ENCODE results near the gene SDHB. TPM values are rescaled to one million over a fixed set of nuclear protein-coding genes. Genes with fewer than 3 reads are reported as not detected.

The SDHB gene
- total RNA-seq, 1 experiment from 2014 or later: 336 TPM

- Histone ChIP-seq H3K27ac (ENCODE audit: low read length) (no peak overlapping the region), H3K4me1 (ENCODE audit: insufficient read depth, low read length) (no peaks in the 10 kb centered on the region), H3K9me3 (ENCODE audit: low read length) (no peaks in the 10 kb centered on the region), H3K36me3 (ENCODE audit: low read depth, low read length) (peaks cover 42% of the 10 kb centered on the region), H3F3A (ENCODE audit: low read length, unreplicated experiment) (no peaks in the 10 kb centered on the region), H4K20me1 (ENCODE audit: low read length) (no peaks in the 10 kb centered on the region), H3K4me3 (ENCODE audit: low read length) (no peak overlapping the region), H3K9ac (ENCODE audit: low read length) (no peak overlapping the region), H3K27me3 (ENCODE audit: low read length) (no peaks in the 10 kb centered on the region), H3K79me2 (ENCODE audit: low read length) (peaks cover 53% of the 10 kb centered on the region), H2AFZ (ENCODE audit: low read length) (no peak overlapping the region), H3K9me2 (replicated peaks; ENCODE audit: low read length) (no peaks in the 10 kb centered on the region), H3K4me2 (ENCODE audit: low read length) (no peak overlapping the region)
- DNase-seq: no peak
- no peak for TF ChIP-seq EZH2phosphoT487 (IDR thresholded peaks at IDR 0.05; ENCODE audit: borderline replicate concordance, low read length)
- no peak for TF ChIP-seq EZH2 (IDR thresholded peaks at IDR 0.05; ENCODE audit: low read length, unreplicated experiment)
- TF ChIP-seq CTCF (conservative IDR thresholded peaks at IDR 0.05; ENCODE audit: low read depth, low read length): no peak
- ChIA-PET CTCF (no interaction called here), POLR2A (ENCODE audit: unreplicated experiment) (no interaction called here)
- BruUV-seq (replicated peaks): no TSS peak
- ATAC-seq: no peak
- intact Hi-C loops (cut with micrococcal nuclease): no loop called here
Observed at GRCh38 chr1:17045150-17045549, 8.7 kb downstream of the SDHB start.

- CTCF ChIA-PET: no interaction called here
- ATAC-seq: no peak
- no peak for DNase-seq
- Histone ChIP-seq H3K27ac (ENCODE audit: low read length) (no peak overlapping the region), H3K9me2 (replicated peaks; ENCODE audit: low read length) (no peaks in the 10 kb centered on the region), H3K79me2 (ENCODE audit: low read length) (peaks cover 42% of the 10 kb centered on the region), H3F3A (ENCODE audit: low read length, unreplicated experiment) (no peaks in the 10 kb centered on the region), H2AFZ (ENCODE audit: low read length) (no peak overlapping the region), H4K20me1 (ENCODE audit: low read length) (no peaks in the 10 kb centered on the region), H3K4me1 (ENCODE audit: insufficient read depth, low read length) (no peaks in the 10 kb centered on the region), H3K36me3 (ENCODE audit: low read depth, low read length) (peaks cover 48% of the 10 kb centered on the region), H3K27me3 (ENCODE audit: low read length) (no peaks in the 10 kb centered on the region), H3K9me3 (ENCODE audit: low read length) (no peaks in the 10 kb centered on the region), H3K4me3 (ENCODE audit: low read length) (no peak overlapping the region), H3K9ac (ENCODE audit: low read length) (no peak overlapping the region), H3K4me2 (ENCODE audit: low read length) (no peak overlapping the region)
- no TSS peak for BruUV-seq (replicated peaks)
- TF ChIP-seq EZH2phosphoT487 (IDR thresholded peaks at IDR 0.05; ENCODE audit: borderline replicate concordance, low read length) (no peak), CTCF (conservative IDR thresholded peaks at IDR 0.05; ENCODE audit: low read depth, low read length) (no peak), EZH2 (IDR thresholded peaks at IDR 0.05; ENCODE audit: low read length, unreplicated experiment) (no peak)
- intact Hi-C loops (cut with micrococcal nuclease): no loop called here
- POLR2A ChIA-PET (ENCODE audit: unreplicated experiment): no interaction called here
Observed at GRCh38 chr1:17043676-17044075, 10.2 kb downstream of the SDHB start.

GRCh38 chr1:17040135-17040534 is 13.7 kb downstream of the SDHB start:
- H3K4me2 ChIP-seq (ENCODE audit: low read length): no peak overlapping the region
- TF ChIP-seq EZH2phosphoT487 (IDR thresholded peaks at IDR 0.05; ENCODE audit: borderline replicate concordance, low read length): no peak
- TF ChIP-seq CTCF (conservative IDR thresholded peaks at IDR 0.05; ENCODE audit: low read depth, low read length): no peak
- TF ChIP-seq EZH2 (IDR thresholded peaks at IDR 0.05; ENCODE audit: low read length, unreplicated experiment): no peak
- DNase-seq: no peak
- no TSS peak for BruUV-seq (replicated peaks)
- ChIA-PET CTCF (no interaction called here), POLR2A (ENCODE audit: unreplicated experiment) (no interaction called here)
- no peaks in the 10 kb centered on the region for H3K4me1 ChIP-seq (ENCODE audit: insufficient read depth, low read length)
- ATAC-seq: no peak
- no peaks in the 10 kb centered on the region for H3K9me2 ChIP-seq (replicated peaks; ENCODE audit: low read length)
- no peaks in the 10 kb centered on the region for H3K27me3 ChIP-seq (ENCODE audit: low read length)
- H3K79me2 ChIP-seq (ENCODE audit: low read length): peaks cover 36% of the 10 kb centered on the region
- no peak overlapping the region for H2AFZ ChIP-seq (ENCODE audit: low read length)
- intact Hi-C loops (cut with micrococcal nuclease): no loop called here
- peaks cover 53% of the 10 kb centered on the region for H3K36me3 ChIP-seq (ENCODE audit: low read depth, low read length)
- no peak overlapping the region for H3K4me3 ChIP-seq (ENCODE audit: low read length)
- no peaks in the 10 kb centered on the region for H3K9me3 ChIP-seq (ENCODE audit: low read length)
- no peak overlapping the region for H3K9ac ChIP-seq (ENCODE audit: low read length)
- no peaks in the 10 kb centered on the region for H4K20me1 ChIP-seq (ENCODE audit: low read length)
- no peaks in the 10 kb centered on the region for H3F3A ChIP-seq (ENCODE audit: low read length, unreplicated experiment)
- no peak overlapping the region for H3K27ac ChIP-seq (ENCODE audit: low read length)
